Heart right ventricle (tissue), 16 donors: ENCODE measurements around the gene GRIN2A. TPM values are rescaled to one million over a fixed set of nuclear protein-coding genes. Genes with fewer than 3 reads are reported as not detected.

Experiments used
- ATAC-seq, 8 donors: fragments of 200-7000 bp; cut with Tn5 transposase; one replicate each; pipeline ENCODE4 v1.9.1; 2020; ENCODE audit warnings: mild to moderate bottlenecking in 8 of 8, moderate library complexity in 8 of 8, moderate number of reproducible peaks in 1 of 8
- DNase-seq, 2 donors: peaks; one replicate each; pipeline ENCODE4 v3.0.0-alpha.2; 2020
- H3K27ac ChIP-seq, 10 donors: fragments of 200-600 bp; sonication (generic) in 2 of 10; one replicate each; pipeline versions ENCODE4 v1.5.0 to v1.8.0; 2020 to 2022; ENCODE audit warnings: mild to moderate bottlenecking in 3 of 10
- H3K27me3 ChIP-seq, 7 donors: fragments of 200-600 bp; one replicate each; pipeline ENCODE4 v1.8.0; 2021 to 2022; ENCODE audit warnings: mild to moderate bottlenecking in 2 of 7
- H3K36me3 ChIP-seq, 9 donors: fragments of 200-600 bp; sonication (generic) in 1 of 9; one replicate each; pipeline versions ENCODE4 v1.5.0 to v1.8.0; 2020 to 2022; ENCODE audit warnings: mild to moderate bottlenecking in 2 of 9
- H3K4me1 ChIP-seq, 9 donors: fragments of 200-600 bp; sonication (generic) in 1 of 9; one replicate each; pipeline versions ENCODE4 v1.5.0 to v1.8.0; 2020 to 2022; ENCODE audit warnings: mild to moderate bottlenecking in 4 of 9
- H3K4me3 ChIP-seq, 10 donors: fragments of 200-600 bp; sonication (generic) in 2 of 10; one replicate each; pipeline versions ENCODE4 v1.5.0 to v1.8.0; 2020 to 2022; ENCODE audit warnings: mild to moderate bottlenecking in 7 of 10, moderate library complexity in 2 of 10
- H3K9me3 ChIP-seq, 11 donors: fragments of 200-600 bp in 10 of 11; sonication (generic) in 2 of 11; one replicate each; pipeline versions ENCODE4 v1.5.0 to v1.8.0; 2013 to 2022; ENCODE audit warnings: mild to moderate bottlenecking in 2 of 11, control low read depth in 1 of 11, moderate library complexity in 1 of 11
- WGBS, 2 donors: extraction: QIAGEN DNeasy Blood & Tissue Kit; methylation state at CpG; one replicate each; pipeline ENCODE4 v1.1.7; 2013; ENCODE audit warnings: inconsistent platforms in 1 of 2; 5-methylcytosine and 5-hydroxymethylcytosine counted together
- intact Hi-C, 10 donors: fragments of 100-400 bp; cut with DNase I; formaldehyde crosslinking; loops; one replicate each; pipeline versions ENCODE4 v1.11.1 to v1.14.2; 2022
- polyA plus RNA-seq, 2 donors: library from polyadenylated mRNA; stranded (reverse); fragments of 200-250 nt; gene quantifications; one replicate each; pipeline ENCODE4 v1.2.3, GENCODE V29; 2013
- total RNA-seq, 10 donors: library from RNA; stranded (reverse); fragmentation: NEBNext Ultra II Directional in 3 of 10; extraction: Animal tissue kit (Norgen Biotek cat#: 25700) in 3 of 10; gene quantifications; one replicate each; pipeline versions ENCODE4 v1.2.1 to v1.2.4, GENCODE V29; 2021 to 2023
- TF ChIP-seq, protein P1 (sequence below), 9 donors: fragments of 200-600 bp; sonication (generic) in 2 of 9; IDR thresholded peaks; one replicate each; pipeline versions ENCODE4 v1.5.0 to v1.8.0; 2021 to 2022; ENCODE audit warnings: antibody characterized with exemption in 9 of 9, mild to moderate bottlenecking in 5 of 9, moderate library complexity in 1 of 9
- donor health status: Arrhythmogenic right ventricular cardiomyopathy.
- donor health status: ischemic (EF 13 %, LVEDD 7.1; RV severe dilation, severe dysfunction).
- donor health status: healthy with polysubstance abuse.
- donor health status: DM: no; HTN: yes; CAD: no.
- donor health status: DM: no; HTN: no; CAD: no.
- donor health status: ischemic (EF 25% LVEDD 6.9; RV normal size, moderate dysfunction).
- donor health status: ischemic (EF 25% LVEDD 5.7; RV mildly dilated, moderate dysfunction).
- donor health status: healthy.
- donor health status: DM: yes; HTN: yes; CAD: no.
- donor health status: Ischemic cardiomyopathy.
- donor health status: ischemic (EF 35%, LVEDD 5.7; RV mildly dilated, moderate dysfunction).
- donor health status: nonischemic (EF 11% LVEDD 7.7; RV severe dilation, severe dysfunction).
- donor health status: DM: yes; HTN: yes; CAD: no.
- donor health status: PGD.
- donor health status: ischemic (EF 29% LVEDD 5.4; RV normal size, mild dysfunction).
- donor health status: nonischemic (EF 23%, LVEDD 6.1; RV moderate dilation, normal function).

Gene GRIN2A
- total and polyA plus RNA-seq, 12 donors, result 0.01 to 11.7 (median 4.7) TPM

GRCh38 chr16:9941245-9941644 is 241.0 kb downstream of the GRIN2A start:
- Histone ChIP-seq H3K4me3 (no peak overlapping the region), H3K27ac (no peak overlapping the region), H3K9me3 (no peaks in the 10 kb centered on the region), H3K27me3 (no peaks in the 10 kb centered on the region), H3K4me1 (peaks cover 0 to 4% (median 0%) of the 10 kb centered on the region in 9 donors), H3K36me3 (no peaks in the 10 kb centered on the region)
- DNase-seq (no peak), ATAC-seq (no peak)
- TF ChIP-seq, protein P1, sequence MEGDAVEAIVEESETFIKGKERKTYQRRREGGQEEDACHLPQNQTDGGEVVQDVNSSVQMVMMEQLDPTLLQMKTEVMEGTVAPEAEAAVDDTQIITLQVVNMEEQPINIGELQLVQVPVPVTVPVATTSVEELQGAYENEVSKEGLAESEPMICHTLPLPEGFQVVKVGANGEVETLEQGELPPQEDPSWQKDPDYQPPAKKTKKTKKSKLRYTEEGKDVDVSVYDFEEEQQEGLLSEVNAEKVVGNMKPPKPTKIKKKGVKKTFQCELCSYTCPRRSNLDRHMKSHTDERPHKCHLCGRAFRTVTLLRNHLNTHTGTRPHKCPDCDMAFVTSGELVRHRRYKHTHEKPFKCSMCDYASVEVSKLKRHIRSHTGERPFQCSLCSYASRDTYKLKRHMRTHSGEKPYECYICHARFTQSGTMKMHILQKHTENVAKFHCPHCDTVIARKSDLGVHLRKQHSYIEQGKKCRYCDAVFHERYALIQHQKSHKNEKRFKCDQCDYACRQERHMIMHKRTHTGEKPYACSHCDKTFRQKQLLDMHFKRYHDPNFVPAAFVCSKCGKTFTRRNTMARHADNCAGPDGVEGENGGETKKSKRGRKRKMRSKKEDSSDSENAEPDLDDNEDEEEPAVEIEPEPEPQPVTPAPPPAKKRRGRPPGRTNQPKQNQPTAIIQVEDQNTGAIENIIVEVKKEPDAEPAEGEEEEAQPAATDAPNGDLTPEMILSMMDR (IDR thresholded peaks at IDR 0.05), result no peak
- WGBS, 2 donors, result 64 to 68% methylated on average over 3 of the region's 3 CpGs
- intact Hi-C loops, result no loop called here

DNA sequence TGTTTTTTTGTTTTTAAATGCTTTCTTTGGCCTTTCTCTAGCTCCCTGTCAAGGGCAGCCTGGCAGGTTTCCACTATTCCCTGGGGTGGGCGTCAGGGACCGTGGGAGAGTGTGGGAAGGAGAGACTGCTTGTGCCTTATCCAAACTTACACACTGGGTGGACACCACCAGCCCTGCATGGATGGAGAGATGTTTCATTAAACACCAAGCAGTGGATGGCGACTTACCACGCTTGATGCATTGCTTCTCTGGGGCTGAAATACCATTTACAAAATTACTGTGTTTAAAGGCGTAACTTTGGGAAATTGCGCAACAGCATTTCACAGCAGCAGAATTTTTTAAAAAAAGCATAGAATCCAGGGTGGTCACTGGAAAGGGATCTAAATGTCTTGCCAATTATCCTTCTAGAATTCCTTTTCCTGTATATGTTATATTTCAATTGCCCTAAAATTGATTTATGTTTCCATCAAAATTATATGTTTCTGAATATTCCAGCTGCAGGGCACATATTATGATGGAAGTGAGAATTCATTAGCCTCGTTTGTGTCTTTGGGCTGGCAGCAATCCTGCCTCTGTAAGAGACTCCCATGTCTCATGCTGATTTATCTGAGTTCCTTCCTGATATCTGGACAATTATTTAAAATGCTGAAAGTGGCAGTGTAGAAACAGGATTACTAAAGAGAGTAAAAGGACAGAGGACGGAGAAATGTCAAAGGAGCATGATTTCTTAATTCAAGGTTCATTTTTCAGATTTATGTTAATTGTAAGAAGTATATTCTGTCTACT is 247.3 kb downstream of the GRIN2A start:
- TF ChIP-seq, protein P1 (IDR thresholded peaks at IDR 0.05), result no peak
- peak in 6 of 8 donors; percentile 58 to 67 (median 60) for ATAC-seq
- H3K9me3 ChIP-seq, result no peaks in the 10 kb centered on the region
- intact Hi-C loops, result no loop called here
- H3K4me1 ChIP-seq, result peaks cover 0 to 23% (median 8%) of the 10 kb centered on the region in 9 donors
- peak; percentile 38 to 53 for DNase-seq
- H3K27ac ChIP-seq, result peak overlapping the region in 1 of 10 donors; percentile 5
- WGBS, 2 donors, result 60 to 79% methylated on average over 8 of the region's 8 CpGs
- H3K27me3 ChIP-seq, result no peaks in the 10 kb centered on the region
- H3K4me3 ChIP-seq, result no peak overlapping the region
- no peaks in the 10 kb centered on the region for H3K36me3 ChIP-seq

GRCh38 chr16:9932919-9933653 is 249.1 kb downstream of the GRIN2A start:
- peak in 3 of 8 donors; percentile 35 to 56 (median 51) for ATAC-seq
- no peak for DNase-seq
- Histone ChIP-seq H3K27ac (no peak overlapping the region), H3K27me3 (no peaks in the 10 kb centered on the region), H3K36me3 (no peaks in the 10 kb centered on the region), H3K4me1 (peaks cover 0 to 23% (median 8%) of the 10 kb centered on the region in 9 donors), H3K9me3 (no peaks in the 10 kb centered on the region), H3K4me3 (no peak overlapping the region)
- 64 to 73% methylated on average over 5 of the region's 5 CpGs for WGBS, 2 donors
- intact Hi-C loops, result no loop called here
- TF ChIP-seq, protein P1 (IDR thresholded peaks at IDR 0.05), result no peak

- TF ChIP-seq, protein P1 (IDR thresholded peaks at IDR 0.05), result no peak
- ATAC-seq, result no peak
- intact Hi-C loops, result no loop called here
Measured at GRCh38 chr16:9932000-9932399, 250.2 kb downstream of the GRIN2A start.

More at GRCh38 chr16:9932000-9932399, 250.2 kb downstream of the GRIN2A start:
- Histone ChIP-seq H3K4me3 (no peak overlapping the region), H3K4me1 (peaks cover 0 to 23% (median 8%) of the 10 kb centered on the region in 9 donors), H3K27me3 (no peaks in the 10 kb centered on the region), H3K36me3 (no peaks in the 10 kb centered on the region), H3K27ac (no peak overlapping the region), H3K9me3 (no peaks in the 10 kb centered on the region)
- DNase-seq, result no peak
- 67 to 86% methylated on average over 1 of the region's 1 CpG for WGBS, 2 donors
